ENCODE results near the gene SHISA6. TPM values are rescaled to one million over a fixed set of nuclear protein-coding genes. Genes with fewer than 3 reads are reported as not detected.

The SHISA6 gene
- total RNA-seq, 2 donors from 2014 or later: not detected

GRCh38 chr17:11242411-11242810, 1.4 kb downstream of the SHISA6 start:
- Mint-ChIP-seq H3K4me3 (no peak overlapping the region), H3K36me3 (ENCODE audit: insufficient read depth in 2 of 2) (peaks cover 5% of the 10 kb centered on the region in 2 donors), H3K9me3 (no peaks in the 10 kb centered on the region), H3K27ac (no peak overlapping the region), H3K4me1 (ENCODE audit: low read depth) (no peaks in the 10 kb centered on the region), H3K27me3 (ENCODE audit: low read depth) (peaks cover 48% of the 10 kb centered on the region)
- ATAC-seq (replicated peaks in 1 of 2) (no peak), DNase-seq (no peak)

GRCh38 chr17:11244776-11245175, 3.8 kb downstream of the SHISA6 start:
- DNase-seq (no peak), ATAC-seq (replicated peaks in 1 of 2) (no peak)
- Mint-ChIP-seq H3K27me3 (ENCODE audit: low read depth) (peaks cover 33% of the 10 kb centered on the region), H3K27ac (no peak overlapping the region), H3K4me3 (no peak overlapping the region), H3K9me3 (peaks cover 0 to 1% of the 10 kb centered on the region in 2 donors), H3K36me3 (ENCODE audit: insufficient read depth in 2 of 2) (peaks cover 4 to 5% of the 10 kb centered on the region in 2 donors), H3K4me1 (ENCODE audit: low read depth) (no peaks in the 10 kb centered on the region)

GRCh38 chr17:11245187-11245586, 4.2 kb downstream of the SHISA6 start:
- no peak overlapping the region for H3K27ac Mint-ChIP-seq
- H3K27me3 Mint-ChIP-seq (ENCODE audit: low read depth): peaks cover 31% of the 10 kb centered on the region
- H3K4me1 Mint-ChIP-seq (ENCODE audit: low read depth): no peaks in the 10 kb centered on the region

GRCh38 chr17:11245791-11246190, 4.8 kb downstream of the SHISA6 start:
- peaks cover 4 to 5% of the 10 kb centered on the region in 2 donors for H3K36me3 Mint-ChIP-seq (ENCODE audit: insufficient read depth in 2 of 2)
- H3K27me3 Mint-ChIP-seq (ENCODE audit: low read depth): peaks cover 31% of the 10 kb centered on the region
- no peak overlapping the region for H3K27ac Mint-ChIP-seq
- no peak overlapping the region for H3K4me3 Mint-ChIP-seq
- no peaks in the 10 kb centered on the region for H3K4me1 Mint-ChIP-seq (ENCODE audit: low read depth)
- DNase-seq: no peak
- peaks cover 0 to 2% of the 10 kb centered on the region in 2 donors for H3K9me3 Mint-ChIP-seq
- ATAC-seq (replicated peaks in 1 of 2): no peak

More at GRCh38 chr17:11245187-11245586, 4.2 kb downstream of the SHISA6 start:
- Mint-ChIP-seq H3K4me3 (no peak overlapping the region), H3K36me3 (ENCODE audit: insufficient read depth in 2 of 2) (peaks cover 4 to 5% of the 10 kb centered on the region in 2 donors), H3K9me3 (peaks cover 0 to 2% of the 10 kb centered on the region in 2 donors)
- ATAC-seq (replicated peaks in 1 of 2): no peak
- DNase-seq: no peak

GRCh38 chr17:11250161-11250560, 9.1 kb downstream of the SHISA6 start:
- H3K27me3 Mint-ChIP-seq (ENCODE audit: low read depth): no peaks in the 10 kb centered on the region
- no peak overlapping the region for H3K27ac Mint-ChIP-seq
- peaks cover 0 to 1% of the 10 kb centered on the region in 2 donors for H3K36me3 Mint-ChIP-seq (ENCODE audit: insufficient read depth in 2 of 2)
- H3K9me3 Mint-ChIP-seq: peaks cover 2 to 5% of the 10 kb centered on the region in 2 donors
- ATAC-seq (replicated peaks in 1 of 2) (no peak), DNase-seq (no peak)
- H3K4me3 Mint-ChIP-seq: no peak overlapping the region
- H3K4me1 Mint-ChIP-seq (ENCODE audit: low read depth): no peaks in the 10 kb centered on the region

- Mint-ChIP-seq H3K9me3 (peaks cover 2 to 5% of the 10 kb centered on the region in 2 donors), H3K4me1 (ENCODE audit: low read depth) (no peaks in the 10 kb centered on the region), H3K27ac (no peak overlapping the region), H3K36me3 (ENCODE audit: insufficient read depth in 2 of 2) (peaks cover 0 to 1% of the 10 kb centered on the region in 2 donors), H3K27me3 (ENCODE audit: low read depth) (no peaks in the 10 kb centered on the region), H3K4me3 (no peak overlapping the region)
- ATAC-seq (replicated peaks in 1 of 2) (no peak), DNase-seq (no peak)
These were observed 10.6 kb downstream of the SHISA6 start for GRCh38 chr17:11251561-11252107.

GRCh38 chr17:11252146-11252545, 11.1 kb downstream of the SHISA6 start:
- DNase-seq: no peak
- peaks cover 2 to 5% of the 10 kb centered on the region in 2 donors for H3K9me3 Mint-ChIP-seq
- ATAC-seq (replicated peaks in 1 of 2): no peak
- peaks cover 0 to 1% of the 10 kb centered on the region in 2 donors for H3K36me3 Mint-ChIP-seq (ENCODE audit: insufficient read depth in 2 of 2)
- no peaks in the 10 kb centered on the region for H3K4me1 Mint-ChIP-seq (ENCODE audit: low read depth)
- no peak overlapping the region for H3K27ac Mint-ChIP-seq
- H3K27me3 Mint-ChIP-seq (ENCODE audit: low read depth): no peaks in the 10 kb centered on the region
- H3K4me3 Mint-ChIP-seq: no peak overlapping the region

GRCh38 chr17:11256877-11257276, 15.9 kb downstream of the SHISA6 start:
- no peak overlapping the region for H3K27ac Mint-ChIP-seq
- H3K4me1 Mint-ChIP-seq (ENCODE audit: low read depth): no peaks in the 10 kb centered on the region
- ATAC-seq (replicated peaks in 1 of 2): no peak
- H3K4me3 Mint-ChIP-seq: no peak overlapping the region
- H3K9me3 Mint-ChIP-seq: peaks cover 4 to 10% of the 10 kb centered on the region in 2 donors
- H3K27me3 Mint-ChIP-seq (ENCODE audit: low read depth): no peaks in the 10 kb centered on the region
- no peak for DNase-seq
- H3K36me3 Mint-ChIP-seq (ENCODE audit: insufficient read depth in 2 of 2): no peaks in the 10 kb centered on the region

- H3K27me3 Mint-ChIP-seq (ENCODE audit: low read depth): no peaks in the 10 kb centered on the region
- H3K36me3 Mint-ChIP-seq (ENCODE audit: insufficient read depth in 2 of 2): no peaks in the 10 kb centered on the region
- H3K9me3 Mint-ChIP-seq: peaks cover 4 to 5% of the 10 kb centered on the region in 2 donors
- no peak overlapping the region for H3K27ac Mint-ChIP-seq
- ATAC-seq (replicated peaks in 1 of 2): no peak
- H3K4me1 Mint-ChIP-seq (ENCODE audit: low read depth): no peaks in the 10 kb centered on the region
- no peak overlapping the region for H3K4me3 Mint-ChIP-seq
- DNase-seq: no peak
These were observed 23.3 kb downstream of the SHISA6 start for GRCh38 chr17:11264183-11264871.

GRCh38 chr17:11267999-11268575, 27.1 kb downstream of the SHISA6 start:
- Mint-ChIP-seq H3K36me3 (ENCODE audit: insufficient read depth in 2 of 2) (no peaks in the 10 kb centered on the region), H3K4me1 (ENCODE audit: low read depth) (no peaks in the 10 kb centered on the region), H3K27ac (no peak overlapping the region), H3K27me3 (ENCODE audit: low read depth) (no peaks in the 10 kb centered on the region), H3K4me3 (no peak overlapping the region), H3K9me3 (peaks cover 2 to 5% of the 10 kb centered on the region in 2 donors)
- DNase-seq (no peak), ATAC-seq (replicated peaks in 1 of 2) (no peak)

- ATAC-seq (replicated peaks in 1 of 2) (no peak), DNase-seq (no peak)
- no peaks in the 10 kb centered on the region for H3K27me3 Mint-ChIP-seq (ENCODE audit: low read depth)
- H3K9me3 Mint-ChIP-seq: peaks cover 0 to 5% of the 10 kb centered on the region in 2 donors
- no peaks in the 10 kb centered on the region for H3K4me1 Mint-ChIP-seq (ENCODE audit: low read depth)
- no peaks in the 10 kb centered on the region for H3K36me3 Mint-ChIP-seq (ENCODE audit: insufficient read depth in 2 of 2)
- H3K4me3 Mint-ChIP-seq: no peak overlapping the region
- no peak overlapping the region for H3K27ac Mint-ChIP-seq
These were observed 28.2 kb downstream of the SHISA6 start for GRCh38 chr17:11269210-11269609.

- H3K27me3 Mint-ChIP-seq (ENCODE audit: low read depth): no peaks in the 10 kb centered on the region
- peaks cover 0 to 5% of the 10 kb centered on the region in 2 donors for H3K9me3 Mint-ChIP-seq
- H3K4me1 Mint-ChIP-seq (ENCODE audit: low read depth): no peaks in the 10 kb centered on the region
- no peak overlapping the region for H3K27ac Mint-ChIP-seq
- no peaks in the 10 kb centered on the region for H3K36me3 Mint-ChIP-seq (ENCODE audit: insufficient read depth in 2 of 2)
- DNase-seq (no peak), ATAC-seq (replicated peaks in 1 of 2) (no peak)
- H3K4me3 Mint-ChIP-seq: no peak overlapping the region
These were observed 31.2 kb downstream of the SHISA6 start for GRCh38 chr17:11272191-11272590.

GRCh38 chr17:11273596-11273995, 32.6 kb downstream of the SHISA6 start:
- Mint-ChIP-seq H3K27ac (no peak overlapping the region), H3K9me3 (peaks cover 0 to 4% of the 10 kb centered on the region in 2 donors), H3K27me3 (ENCODE audit: low read depth) (no peaks in the 10 kb centered on the region), H3K4me3 (no peak overlapping the region), H3K36me3 (ENCODE audit: insufficient read depth in 2 of 2) (no peaks in the 10 kb centered on the region), H3K4me1 (ENCODE audit: low read depth) (no peaks in the 10 kb centered on the region)
- no peak for DNase-seq
- no peak for ATAC-seq (replicated peaks in 1 of 2)

Data from activated T-cell treated with anti-CD3 and anti-CD28 coated beads, Interleukin-2, amount 50 U/mL, for 72 hours (primary cell).